ENCODE results near the gene KDM4B.

KDM4B gene

DNA sequence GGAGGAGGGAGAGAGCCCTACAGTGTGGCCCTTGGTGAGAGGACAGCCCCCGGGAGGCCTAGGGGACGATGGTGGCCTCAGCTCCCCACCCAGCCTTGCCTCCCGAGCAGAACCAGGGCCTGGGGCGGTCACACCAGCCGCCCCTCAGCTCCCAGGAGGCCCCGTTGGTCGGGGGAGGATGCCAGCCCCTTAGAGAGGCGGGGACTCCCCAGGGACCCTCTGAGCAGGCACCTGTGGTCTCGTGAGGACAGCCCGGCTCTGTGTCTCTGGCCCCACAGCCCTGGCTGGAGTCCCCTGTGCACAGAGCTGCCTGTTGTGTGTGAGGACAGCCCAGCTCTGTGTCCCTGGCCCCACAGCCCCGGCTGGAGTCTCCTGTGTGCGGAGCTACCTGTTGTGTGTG lies 158.8 kb downstream of the KDM4B start:
- DNase-seq: no peak

DNA sequence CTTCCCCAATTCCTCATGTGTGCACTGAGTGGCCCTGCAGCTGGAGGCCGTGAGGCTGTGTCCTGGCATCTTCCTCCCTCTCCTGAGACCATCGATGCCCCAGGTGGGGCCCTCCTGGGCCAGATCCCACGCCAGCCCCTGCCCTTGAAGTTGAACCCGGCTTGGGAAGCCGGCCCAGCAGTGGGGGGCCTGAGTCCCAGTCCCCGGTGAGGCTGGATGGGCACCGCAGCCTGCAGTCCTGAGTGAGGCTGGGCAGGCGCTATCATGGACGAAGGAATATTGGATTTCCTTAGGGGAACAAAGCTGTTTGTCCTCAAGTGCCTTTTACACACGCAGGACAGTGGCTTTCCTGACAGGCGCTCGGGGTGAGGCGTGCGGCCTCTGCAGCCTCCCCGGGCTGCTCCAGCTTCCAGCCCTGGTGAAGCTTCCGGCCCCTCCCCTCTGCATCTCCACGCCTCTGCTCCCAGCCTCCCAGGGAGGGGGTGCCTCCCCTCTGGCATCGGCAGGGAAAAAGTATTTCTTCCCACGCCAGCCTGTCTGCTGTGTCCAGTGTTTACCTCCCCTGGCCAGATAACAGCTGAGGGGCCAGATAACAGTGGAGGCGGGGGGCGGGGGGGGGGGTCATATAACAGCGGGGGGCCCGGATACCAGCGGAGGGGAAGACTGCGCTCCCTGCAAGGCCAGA lies 159.5 kb downstream of the KDM4B start:
- DNase-seq: no peak

DNA sequence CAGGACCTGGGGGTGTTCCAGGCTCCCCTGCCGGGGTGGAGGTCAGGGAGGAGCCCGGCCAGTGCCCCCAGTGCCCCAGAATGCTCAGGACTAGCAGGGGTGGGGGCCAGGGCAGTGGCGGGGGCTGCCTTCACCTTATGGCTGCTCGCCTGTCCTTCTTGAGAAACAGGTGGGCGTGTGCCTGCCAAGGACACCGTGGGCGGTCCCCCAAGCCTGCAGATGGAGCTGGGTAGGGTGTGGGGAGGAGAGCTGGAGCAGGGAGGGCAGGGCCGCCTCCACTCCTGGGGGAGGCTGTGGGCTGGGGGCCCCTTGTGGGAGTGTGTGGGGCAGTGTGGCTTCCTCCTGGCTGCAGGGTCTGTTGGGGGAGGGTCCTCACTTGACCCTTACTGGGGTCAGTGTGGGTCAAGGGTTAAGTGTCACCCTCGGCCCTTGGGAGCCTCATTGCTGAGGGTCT lies 160.1 kb downstream of the KDM4B start:
- DNase-seq: no peak

DNA sequence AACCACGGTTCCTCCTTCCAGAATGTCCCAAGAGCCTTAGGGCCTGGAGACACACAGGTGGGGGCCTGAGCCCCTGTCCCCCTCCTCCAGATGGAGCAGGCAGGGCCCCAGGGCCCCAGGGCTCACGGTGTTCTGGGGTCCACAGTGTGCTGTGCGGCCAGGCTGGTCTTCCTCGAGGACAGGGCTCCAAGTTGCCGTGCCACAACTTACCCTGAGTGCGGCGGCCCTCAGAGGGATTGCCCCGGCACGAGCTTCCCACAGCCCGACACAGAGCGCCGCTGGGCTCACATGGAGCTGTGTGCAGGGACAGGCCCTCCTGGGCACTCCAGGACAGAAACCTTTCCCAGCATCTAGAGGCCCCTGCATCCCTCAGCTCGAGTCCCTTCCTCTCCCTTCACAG lies 160.8 kb downstream of the KDM4B start:
- no peak for DNase-seq

DNA sequence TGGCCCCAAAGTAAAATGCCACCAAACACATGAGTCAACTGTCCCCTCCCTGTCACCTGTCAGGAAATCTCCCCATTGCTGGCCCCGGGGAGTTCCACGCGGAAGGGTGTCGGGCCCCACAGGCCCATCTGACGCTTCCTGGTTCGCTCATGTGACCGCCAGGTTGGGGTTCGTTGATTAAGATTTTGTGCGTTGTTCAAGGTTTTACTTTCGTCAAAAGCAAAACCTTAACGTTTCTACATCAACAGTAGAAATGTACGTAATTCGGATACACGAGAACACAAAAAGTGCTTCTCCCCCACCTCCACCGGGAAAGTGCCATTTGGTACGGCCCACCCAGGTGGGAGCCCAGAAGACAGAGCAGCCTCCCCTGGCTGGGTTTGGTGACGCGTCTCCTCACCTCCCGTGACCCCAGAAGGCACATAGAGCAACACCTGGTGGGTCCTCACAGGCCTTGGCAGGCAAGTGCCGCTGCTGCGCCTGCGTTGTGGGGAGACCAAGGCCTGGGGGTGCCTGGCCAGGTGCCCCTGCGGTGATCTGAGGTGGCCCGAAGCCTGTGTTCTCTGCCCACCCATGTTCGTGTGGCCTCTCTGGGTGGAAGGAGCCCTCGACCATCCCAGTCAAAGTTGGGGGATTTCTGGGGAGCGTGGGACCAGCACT lies 161.6 kb downstream of the KDM4B start:
- DNase-seq: no peak

DNA sequence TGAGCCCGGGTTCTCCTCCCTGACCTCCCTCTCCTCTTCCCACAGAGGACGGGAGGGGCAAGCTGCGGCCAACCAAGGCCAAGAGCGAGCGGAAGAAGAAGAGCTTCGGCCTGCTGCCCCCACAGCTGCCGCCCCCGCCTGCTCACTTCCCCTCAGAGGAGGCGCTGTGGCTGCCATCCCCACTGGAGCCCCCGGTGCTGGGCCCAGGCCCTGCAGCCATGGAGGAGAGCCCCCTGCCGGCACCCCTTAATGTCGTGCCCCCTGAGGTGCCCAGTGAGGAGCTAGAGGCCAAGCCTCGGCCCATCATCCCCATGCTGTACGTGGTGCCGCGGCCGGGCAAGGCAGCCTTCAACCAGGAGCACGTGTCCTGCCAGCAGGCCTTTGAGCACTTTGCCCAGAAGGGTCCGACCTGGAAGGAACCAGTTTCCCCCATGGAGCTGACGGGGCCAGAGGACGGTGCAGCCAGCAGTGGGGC lies 162.2 kb downstream of the KDM4B start:
- DNase-seq: no peak

DNA sequence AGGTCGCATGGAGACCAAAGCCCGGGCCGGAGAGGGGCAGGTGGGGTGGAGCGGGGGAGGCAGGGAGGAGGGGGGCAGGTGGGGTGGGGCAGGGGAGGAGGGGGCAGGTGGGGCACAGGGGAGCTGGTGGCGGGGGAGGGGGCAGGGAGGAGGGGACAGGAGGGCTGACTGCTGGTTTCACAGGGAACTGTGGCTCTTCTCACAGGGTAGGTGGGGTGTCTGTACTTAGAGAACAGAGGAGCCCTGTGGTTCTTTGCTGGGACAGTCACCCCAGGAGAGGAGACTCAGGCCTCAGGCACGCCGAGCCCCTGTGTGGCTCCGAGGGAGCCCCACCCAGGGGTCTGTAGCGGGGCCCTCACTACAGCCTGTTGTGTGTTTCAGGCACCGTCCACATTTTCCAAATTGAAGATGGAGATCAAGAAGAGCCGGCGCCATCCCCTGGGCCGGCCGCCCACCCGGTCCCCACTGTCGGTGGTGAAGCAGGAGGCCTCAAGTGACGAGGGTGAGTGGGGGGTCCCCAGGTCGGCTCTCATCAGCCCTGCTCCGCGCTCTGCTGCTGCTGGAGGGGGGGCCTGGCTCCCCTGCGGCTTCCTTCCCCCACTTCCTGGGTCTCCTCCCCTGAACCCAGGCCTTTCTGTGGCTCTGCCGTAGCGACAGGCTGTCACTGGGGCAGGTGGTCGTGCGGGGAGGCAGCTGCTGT lies 162.7 kb downstream of the KDM4B start:
- DNase-seq: no peak

DNA sequence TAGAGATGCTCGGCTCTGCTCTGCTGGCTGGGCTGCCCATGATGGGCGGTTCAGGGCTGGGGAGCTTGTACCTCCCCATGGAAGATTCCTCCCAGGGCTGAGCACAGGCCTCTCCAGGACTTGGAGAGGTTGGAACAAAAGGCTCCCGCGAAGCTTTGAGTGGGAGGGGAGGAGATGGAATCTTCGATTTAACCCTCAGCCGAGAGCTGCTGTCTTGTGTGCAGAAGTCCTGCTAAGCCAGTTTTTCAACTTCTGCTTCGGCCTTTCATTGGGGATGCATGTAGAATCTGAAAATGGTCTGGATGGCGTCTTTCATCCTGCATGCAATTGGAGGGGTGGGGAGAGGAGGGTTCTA lies 163.3 kb downstream of the KDM4B start:
- DNase-seq: no peak

DNA sequence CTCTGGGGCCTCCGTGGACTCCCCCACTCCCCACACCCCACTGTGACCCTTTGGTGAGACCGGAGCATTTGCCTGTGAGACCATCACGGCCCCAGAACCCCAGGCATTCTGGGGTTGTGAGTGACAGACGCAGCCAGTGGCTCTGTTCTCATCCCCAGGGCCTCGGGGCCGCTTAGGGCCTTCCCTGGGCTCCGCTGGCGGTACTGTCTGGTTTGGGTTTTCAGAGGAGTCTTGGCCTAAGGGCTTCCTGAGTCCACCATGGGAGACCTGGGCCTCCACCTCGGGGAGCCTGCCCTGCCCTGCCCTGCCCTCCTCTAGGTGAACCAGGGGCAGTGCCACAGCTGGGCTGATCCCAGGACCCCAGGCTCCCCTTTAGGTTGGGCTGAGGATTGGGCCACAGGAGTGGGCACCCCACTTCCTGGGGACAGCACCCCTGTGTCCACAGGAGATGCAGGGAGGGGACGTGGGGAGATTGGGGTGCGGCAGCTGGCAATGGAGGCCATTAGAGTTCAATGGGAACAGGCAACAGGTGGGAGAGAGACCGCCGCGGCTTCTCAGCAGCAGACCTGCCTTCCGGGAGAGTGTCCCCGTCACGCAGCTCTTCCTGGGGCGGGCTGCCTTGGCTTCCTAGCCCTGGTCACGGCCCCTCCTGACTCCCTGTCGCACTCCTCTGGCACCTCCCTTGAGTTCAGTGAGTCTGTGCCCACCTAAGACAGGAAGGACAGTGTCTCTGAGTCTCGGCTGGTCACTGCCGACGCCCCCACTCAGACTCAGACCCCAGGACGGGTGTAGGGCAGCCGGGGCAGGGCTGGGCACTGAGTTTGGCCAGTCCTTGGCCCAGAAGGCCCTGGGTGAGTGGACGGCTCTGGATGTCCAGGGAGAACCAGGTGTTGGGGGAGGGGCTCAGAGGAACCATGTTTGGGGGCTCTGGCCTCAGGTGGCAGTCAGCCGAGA lies 164.1 kb downstream of the KDM4B start:
- DNase-seq: no peak

DNA sequence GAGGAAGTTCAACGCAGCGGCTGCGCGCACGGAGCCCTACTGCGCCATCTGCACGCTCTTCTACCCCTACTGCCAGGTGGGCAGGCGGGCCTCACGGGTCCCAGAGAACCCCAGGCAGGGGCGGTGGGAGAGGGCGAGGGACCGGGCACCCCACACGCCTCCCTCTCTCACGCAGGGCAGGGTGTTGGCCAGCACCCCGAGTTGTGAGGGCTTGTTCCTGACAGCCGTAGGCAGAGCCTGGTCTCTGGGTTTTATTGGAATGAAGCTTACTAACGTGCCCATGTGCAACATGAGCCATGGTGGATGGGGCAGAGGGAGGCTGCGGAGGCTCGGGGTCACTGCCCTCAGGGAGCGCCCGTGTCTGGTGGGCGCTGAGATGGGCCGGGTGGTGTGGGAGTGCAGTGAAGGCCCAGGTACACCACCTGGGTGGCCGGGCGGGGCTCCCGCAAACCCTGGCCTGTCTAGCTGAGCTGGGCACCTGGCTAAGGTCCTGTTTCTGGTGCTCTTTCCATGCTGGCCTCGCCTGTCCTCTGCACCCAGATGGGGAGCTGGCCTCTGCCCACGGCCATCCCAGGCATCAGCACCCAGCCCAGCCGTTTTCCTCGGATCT lies 165.2 kb downstream of the KDM4B start:
- no peak for DNase-seq

DNA sequence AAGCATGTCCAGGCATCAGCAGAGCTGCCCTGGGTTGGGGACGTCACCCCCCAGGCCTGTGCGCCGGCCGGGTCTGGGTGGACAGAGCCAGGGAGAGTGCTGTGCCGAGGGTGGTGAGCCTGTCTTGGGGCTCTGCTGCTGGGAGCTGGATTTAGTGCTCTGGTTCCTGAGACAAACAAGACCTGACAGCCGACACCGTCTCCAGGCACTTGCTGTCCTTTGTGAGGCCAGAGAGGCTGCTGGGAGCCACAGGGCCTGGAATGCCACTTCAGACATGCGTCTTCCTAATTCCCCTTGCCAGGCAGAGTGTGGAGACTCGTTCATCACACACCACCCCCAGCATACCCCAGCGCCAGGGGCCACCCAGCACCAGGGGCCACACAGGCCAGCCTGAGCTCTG lies 165.8 kb downstream of the KDM4B start:
- DNase-seq: no peak

DNA sequence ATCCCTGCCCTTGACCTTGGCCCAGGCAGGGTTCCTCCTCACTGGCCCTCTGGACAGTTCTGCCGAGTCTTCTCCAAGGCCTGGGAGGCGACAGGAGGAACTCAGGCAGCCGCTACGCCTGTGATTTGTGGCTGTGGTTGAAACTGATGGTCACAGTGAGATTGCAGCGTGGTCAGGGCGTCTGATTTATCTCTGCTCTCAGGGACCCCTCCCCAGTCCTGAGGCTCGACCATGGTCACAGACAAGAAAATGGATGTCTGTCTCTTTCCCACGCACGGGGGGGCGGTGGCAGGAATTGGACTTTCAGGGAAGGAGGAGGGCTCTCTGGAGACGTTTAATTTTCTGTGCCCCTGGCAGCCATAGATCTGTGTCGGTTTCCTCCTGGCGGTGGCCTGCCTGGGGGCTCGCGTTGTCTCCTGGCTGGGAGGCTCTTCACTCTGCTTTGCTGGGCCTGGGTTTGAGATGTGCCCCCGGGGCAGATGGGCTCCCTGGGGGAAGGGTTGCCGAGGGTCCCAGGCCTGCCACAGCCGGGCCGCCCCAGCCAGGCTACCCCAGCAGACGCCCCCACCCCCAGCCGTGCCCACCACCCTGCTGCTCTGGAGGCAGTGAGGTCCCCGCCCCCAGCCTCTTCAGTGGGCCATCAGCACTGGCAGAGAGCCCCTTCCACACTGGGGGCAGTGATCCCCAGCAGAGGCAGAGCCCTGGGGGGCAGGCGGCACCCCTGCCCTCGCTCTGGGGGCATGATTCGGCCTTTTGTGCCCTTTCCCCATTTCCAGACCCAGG lies 167.4 kb downstream of the KDM4B start:
- DNase-seq: no peak

DNA sequence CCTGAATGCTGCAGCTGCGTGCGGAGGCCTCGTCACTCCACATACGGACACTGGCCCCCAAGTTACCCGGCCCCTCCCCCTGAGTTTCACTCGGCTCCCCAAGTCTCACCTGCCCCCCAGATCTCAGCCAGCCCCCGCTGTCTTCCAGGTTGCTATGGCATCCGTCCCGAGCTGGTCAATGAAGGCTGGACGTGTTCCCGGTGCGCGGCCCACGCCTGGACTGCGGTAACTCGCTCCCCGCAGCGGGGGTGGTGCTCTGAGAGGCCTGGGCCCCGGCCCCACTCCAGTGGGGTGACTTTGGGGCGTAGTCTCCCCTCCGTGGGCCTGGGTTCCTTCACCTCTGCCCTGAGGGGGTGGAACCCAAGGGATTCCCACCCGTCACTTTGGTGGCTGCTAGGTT lies 168.2 kb downstream of the KDM4B start:
- no peak for DNase-seq

DNA sequence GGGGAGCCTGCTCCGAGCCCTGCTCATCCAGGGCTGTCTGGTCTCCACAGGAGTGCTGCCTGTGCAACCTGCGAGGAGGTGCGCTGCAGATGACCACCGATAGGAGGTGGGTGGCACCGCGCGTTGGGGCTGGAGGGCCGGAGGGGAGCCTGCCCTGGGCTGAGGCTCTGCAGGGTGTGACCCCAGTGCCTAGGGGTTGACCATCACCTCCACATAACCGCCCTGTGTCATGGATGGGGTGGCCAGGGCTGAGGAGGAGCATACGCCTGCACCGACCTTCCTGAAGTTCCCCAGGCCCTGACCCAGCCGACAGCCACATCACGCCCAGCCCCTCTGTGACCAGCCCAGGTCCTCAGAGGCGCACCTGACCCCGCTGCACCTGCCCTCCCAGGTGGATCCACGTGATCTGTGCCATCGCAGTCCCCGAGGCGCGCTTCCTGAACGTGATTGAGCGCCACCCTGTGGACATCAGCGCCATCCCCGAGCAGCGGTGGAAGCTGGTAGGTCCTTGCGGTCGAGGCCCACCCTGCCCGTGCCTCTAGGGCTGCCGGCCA lies 168.7 kb downstream of the KDM4B start:
- no peak for DNase-seq

DNA sequence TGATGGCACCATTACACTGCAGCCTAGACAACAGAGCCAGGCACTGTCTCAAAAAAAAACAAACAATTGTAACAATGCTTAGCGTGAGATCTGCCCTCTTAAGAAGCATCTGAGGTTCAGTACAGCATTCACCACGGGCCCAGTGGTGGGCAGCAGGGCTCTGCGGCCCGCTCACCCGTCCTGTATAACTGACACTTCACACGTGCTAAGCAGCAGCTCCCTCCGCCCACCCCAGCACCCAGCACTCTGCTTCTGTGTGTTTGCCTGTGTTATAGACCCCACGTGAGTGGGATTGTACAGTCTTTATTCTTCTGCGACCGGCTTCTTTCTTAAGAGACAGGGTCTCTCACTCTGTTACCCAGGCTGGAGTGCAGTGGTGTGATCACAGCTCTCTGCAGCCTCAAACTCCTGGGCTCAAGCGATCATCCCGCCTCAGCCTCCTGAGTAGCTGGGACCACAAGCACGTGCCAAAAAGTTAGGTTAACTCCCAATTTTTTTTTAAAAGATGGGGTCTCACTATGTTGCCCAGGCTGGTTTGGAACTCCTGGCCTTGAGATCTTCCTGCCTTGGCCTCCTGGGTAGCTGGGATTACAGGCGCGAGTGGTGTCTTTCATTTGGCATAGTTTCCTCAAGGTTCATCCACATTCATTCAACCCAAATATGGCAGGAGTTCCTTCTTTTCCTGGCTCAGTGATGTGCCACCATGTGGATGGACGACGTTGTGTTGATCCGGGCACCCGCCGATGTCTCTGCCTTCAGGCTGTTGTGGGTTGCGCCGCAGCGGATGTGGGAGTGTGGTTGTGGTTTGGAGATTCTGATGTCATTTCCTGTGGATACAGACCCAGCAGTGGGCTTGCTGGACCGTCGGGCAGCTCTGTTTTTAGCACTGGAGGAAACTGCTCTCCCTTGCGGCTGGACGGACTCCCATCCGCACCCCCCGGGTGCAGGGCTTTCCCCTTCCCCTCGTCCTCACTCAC lies 170.0 kb downstream of the KDM4B start:
- DNase-seq: no peak

DNA sequence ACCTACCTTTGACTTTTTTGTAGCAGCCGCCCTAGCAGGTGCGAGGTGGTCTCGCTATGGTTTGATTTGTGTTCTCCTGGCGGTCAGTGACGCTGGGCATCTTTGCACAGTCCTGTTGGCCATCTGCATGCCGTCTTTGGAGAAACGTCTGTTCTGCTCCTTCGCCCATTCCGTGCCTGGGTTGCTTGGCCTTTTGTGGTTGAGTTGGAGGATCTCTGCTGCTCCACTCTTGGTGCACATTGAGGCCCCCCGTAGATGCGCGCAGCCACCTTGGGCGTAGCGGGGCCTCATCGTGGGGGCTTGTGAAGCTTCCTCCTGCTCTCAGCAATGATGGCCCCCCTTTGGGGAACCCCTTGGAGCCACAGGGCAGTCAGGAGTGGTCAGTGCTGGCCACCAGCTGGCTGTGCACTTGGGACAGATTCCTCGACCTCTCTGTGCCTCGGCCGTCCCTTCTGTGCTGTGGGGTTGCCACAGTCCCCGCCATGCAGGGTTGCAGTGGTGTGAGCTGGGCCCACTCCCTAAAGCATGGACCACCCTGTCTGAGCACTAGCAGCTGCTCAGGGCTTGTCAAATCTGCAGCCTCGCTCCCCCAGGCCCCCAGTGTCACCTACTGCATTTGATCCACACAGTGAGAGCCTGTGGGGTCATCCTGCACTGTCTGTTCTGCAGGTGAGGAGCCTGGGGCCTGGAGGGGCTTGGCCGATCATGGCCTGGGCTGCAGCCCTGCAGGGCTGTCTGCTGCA lies 170.8 kb downstream of the KDM4B start:
- DNase-seq: no peak

DNA sequence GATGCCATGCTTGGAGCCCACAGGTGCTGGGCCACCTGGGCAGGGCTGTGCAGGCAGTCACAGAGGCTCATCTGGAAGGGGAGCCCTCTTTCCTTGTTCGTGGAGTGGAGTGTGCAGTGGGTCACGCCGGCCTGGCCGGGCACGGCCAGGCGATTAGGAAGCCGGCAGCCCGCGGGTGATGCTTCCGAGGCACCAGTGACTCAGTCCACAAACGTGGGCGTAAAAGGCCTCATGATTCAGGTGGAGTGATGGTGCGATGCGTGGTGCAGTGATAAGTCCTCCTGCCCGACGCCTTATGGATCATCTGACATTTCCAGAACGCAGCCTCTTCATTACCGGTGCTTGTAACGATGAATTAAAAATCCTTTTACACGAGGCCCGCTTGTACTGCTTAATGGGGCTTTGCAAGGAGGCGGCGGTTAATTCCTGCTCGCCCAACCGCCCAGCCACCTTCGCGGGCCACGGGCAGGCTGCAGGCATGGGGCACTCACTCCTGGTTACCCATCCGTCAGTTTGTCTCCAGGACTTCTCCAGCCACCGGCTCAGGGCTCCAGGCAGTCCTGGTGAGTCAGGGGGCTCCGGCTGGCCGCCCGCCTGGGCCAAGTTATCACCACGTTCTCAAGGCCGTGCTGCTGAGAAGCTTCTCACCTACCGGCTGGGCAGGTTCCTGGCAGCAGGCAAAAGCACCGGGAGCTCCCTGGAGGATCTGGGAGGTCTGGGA lies 172.4 kb downstream of the KDM4B start:
- no peak for DNase-seq

DNA sequence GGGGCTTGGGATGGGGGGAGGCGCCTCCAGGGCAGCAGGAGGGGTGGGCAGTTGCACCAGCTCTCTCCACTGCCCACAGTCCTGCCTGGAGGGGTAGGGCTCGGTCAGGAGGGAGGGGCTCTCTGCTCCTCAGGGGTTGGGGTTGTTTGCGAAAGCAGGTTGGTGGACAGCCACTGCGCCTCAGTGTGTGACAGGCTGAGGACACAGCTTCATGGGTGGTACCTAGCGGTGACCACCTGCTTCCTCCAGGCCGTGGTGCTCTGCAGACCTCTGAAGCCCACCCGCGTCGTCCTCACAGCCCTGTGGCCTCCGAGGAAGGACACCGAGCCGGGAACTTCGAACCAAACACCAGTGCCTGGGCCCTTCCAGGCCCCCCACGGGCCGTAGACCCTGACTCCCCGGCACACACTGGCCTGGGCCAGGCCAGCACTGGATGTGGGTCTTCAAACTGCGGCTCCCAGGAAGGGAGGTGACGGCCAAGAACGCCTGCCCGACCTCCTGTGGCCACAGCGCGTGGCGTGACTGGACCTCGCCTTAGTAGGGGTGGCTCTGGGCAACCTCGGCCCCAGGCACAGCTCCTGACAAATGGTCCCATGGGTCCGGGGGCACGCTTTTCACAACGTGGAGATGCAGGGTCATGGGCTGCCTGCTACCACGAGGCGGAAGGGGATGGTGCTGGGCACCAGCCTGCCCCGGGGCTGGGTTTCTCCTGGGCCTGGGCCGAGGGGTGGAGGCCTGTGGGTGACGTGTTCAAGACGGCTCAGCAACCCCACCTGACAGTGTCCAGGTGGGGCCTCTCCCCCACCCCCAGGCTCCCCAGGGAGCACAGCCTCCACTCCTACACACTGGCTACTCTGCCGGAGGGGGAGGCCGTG lies 173.2 kb downstream of the KDM4B start:
- no peak for DNase-seq
